Bronchial epithelial cell (primary cell): ENCODE measurements around the gene SNX25. TPM values are rescaled to one million over a fixed set of nuclear protein-coding genes. Genes with fewer than 3 reads are reported as not detected.
"Not testable (repeated sequence)": the region's sequence is repeated elsewhere in the genome, so short reads cannot be mapped to it uniquely, and the experiment has no call there.

Experiments used
- DNase-seq: peaks from one replicate; pipeline ENCODE4 v3.0.0-alpha.2; 2010; ENCODE audit warnings: low read depth
- FAIRE-seq: peaks from 2 replicates; lab custom pipeline; 2011; peaks lifted over from hg19 to GRCh38; lab: Jason Lieb, UNC
- H3K27me3 ChIP-seq: 2 replicates; pipeline ENCODE4 v1.5.1; 2011; ENCODE audit warnings: low read length; ENCODE audit not compliant: control insufficient read depth, insufficient read depth
- H3K36me3 ChIP-seq: 2 replicates; pipeline ENCODE4 v1.5.1; 2011; ENCODE audit warnings: low read length; ENCODE audit not compliant: control insufficient read depth, insufficient read depth
- H3K4me3 ChIP-seq: 2 replicates; pipeline ENCODE4 v1.5.1; 2011; ENCODE audit warnings: mild to moderate bottlenecking, low read depth, low read length, control low read depth
- CTCF ChIP-seq: IDR thresholded peaks from 2 replicates; pipeline ENCODE4 v1.5.1; 2011; ENCODE audit warnings: mild to moderate bottlenecking, moderate library complexity, low read length, control low read depth, inconsistent platforms; ENCODE audit not compliant: insufficient read depth, severe bottlenecking
- total RNA-seq: library from RNA; depleted of rRNA; stranded (reverse); fragments of >200 nt; gene quantifications from 2 replicates; pipeline ENCODE4 v1.2.1, GENCODE V29; 2014

Gene SNX25
- total RNA-seq, 1 donor from 2014 or later, result 18.4 TPM

- H3K36me3 ChIP-seq, result no peaks in the 10 kb centered on the region
- no peaks in the 10 kb centered on the region for H3K27me3 ChIP-seq
- TF ChIP-seq CTCF, result no peak
- no peak for FAIRE-seq
- H3K4me3 ChIP-seq, result no peak overlapping the region
- DNase-seq, result no peak
Measured at GRCh38 chr4:185238215-185238681, 28.9 kb downstream of the SNX25 start.

GRCh38 chr4:185238750-185239149 is 29.4 kb downstream of the SNX25 start:
- no peak overlapping the region for H3K4me3 ChIP-seq
- no peak for DNase-seq
- H3K36me3 ChIP-seq, result no peaks in the 10 kb centered on the region
- H3K27me3 ChIP-seq, result no peaks in the 10 kb centered on the region
- no peak for FAIRE-seq
- TF ChIP-seq CTCF, result no peak

GRCh38 chr4:185240486-185240885 is 31.1 kb downstream of the SNX25 start:
- FAIRE-seq, H3K36me3 ChIP-seq, DNase-seq, H3K27me3 ChIP-seq, H3K4me3 ChIP-seq: not testable (repeated sequence)

GRCh38 chr4:185242749-185243533 is 33.5 kb downstream of the SNX25 start:
- FAIRE-seq, result no peak
- DNase-seq, result no peak
- no peak overlapping the region for H3K4me3 ChIP-seq
- H3K36me3 ChIP-seq, result no peaks in the 10 kb centered on the region
- no peak for TF ChIP-seq CTCF
- H3K27me3 ChIP-seq, result no peaks in the 10 kb centered on the region

DNA sequence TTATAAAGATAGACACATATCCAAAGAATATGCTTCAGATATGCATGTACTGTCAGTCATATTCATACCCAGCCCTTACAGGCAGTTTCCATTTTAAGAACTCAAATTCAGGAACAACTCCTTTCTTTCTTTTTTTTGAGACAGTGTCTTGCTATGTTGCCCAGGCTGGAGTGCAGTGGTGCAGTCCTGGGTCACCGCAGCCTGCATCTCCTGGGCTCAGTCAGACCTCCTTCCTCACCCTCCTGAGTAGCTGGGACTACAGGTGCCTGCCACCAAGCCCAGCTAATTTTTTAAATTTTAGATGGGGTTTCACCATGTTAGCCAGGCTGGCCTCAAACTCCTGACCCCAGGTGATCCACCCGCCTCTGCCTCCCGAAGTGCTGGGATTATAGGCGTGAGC is 34.5 kb downstream of the SNX25 start:
- no peaks in the 10 kb centered on the region for H3K36me3 ChIP-seq
- no peak for FAIRE-seq
- TF ChIP-seq CTCF, result no peak
- no peaks in the 10 kb centered on the region for H3K27me3 ChIP-seq
- H3K4me3 ChIP-seq, result no peak overlapping the region
- no peak for DNase-seq

DNA sequence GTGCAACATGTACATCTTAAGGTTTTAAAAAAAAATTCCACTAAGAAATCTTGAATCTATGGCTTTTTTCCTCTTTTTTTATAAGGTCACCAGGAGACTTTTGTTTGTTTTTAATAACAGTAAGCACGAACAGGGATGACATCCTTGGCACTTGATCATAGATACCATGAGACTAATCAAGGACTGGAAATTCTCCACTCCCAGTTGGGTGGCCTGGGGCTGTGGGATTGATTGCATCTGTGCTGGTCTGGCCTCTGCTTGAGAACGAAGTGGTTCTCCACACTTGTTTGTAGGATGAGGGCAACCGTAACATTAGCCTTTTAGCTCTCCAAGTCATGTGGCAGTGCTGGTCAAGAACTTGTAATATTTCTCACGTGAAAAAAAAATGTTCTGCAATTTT is 35.4 kb downstream of the SNX25 start:
- H3K27me3 ChIP-seq, result no peaks in the 10 kb centered on the region
- TF ChIP-seq CTCF, result no peak
- DNase-seq (no peak), FAIRE-seq (no peak)
- no peak overlapping the region for H3K4me3 ChIP-seq
- no peaks in the 10 kb centered on the region for H3K36me3 ChIP-seq
